ENCODE measurements around the gene LY6G6D. TPM values are rescaled to one million over a fixed set of nuclear protein-coding genes. Genes with fewer than 3 reads are reported as not detected.

The LY6G6D gene
- total RNA-seq, 4 donors from 2014 or later = not detected

DNA sequence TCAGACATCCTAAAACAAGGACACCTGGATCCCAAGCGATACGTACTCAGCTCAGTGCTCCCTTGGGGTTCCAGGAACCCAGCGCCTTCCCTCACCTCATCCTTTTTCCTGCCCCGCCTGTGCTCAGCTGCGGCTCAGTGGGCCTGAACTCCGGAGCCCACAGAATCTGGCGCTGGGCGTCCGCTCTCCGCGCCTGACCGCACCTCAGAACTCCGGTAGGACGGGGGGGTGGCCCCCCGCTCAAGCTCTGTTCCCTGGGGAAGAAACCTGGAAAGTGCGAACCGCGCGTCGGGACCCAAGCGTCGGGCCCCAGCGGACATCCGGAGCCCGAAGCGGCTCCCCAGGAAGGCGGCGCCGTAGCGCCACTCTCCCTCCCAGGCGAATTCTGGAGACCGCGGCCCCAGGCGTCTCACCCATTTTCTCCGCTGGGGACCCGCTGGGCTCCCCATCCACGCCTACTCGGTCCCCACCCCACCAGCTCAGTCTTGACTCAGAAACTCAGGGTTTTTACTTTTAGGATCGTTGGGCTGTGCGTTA lies 33.9 kb upstream of the LY6G6D start:
- intact Hi-C loops (cut with DNase I) = loop anchor here (5.0 kb wide), 1 partner anchor 151 kb away; no protein-coding TSS in a partner anchor

DNA sequence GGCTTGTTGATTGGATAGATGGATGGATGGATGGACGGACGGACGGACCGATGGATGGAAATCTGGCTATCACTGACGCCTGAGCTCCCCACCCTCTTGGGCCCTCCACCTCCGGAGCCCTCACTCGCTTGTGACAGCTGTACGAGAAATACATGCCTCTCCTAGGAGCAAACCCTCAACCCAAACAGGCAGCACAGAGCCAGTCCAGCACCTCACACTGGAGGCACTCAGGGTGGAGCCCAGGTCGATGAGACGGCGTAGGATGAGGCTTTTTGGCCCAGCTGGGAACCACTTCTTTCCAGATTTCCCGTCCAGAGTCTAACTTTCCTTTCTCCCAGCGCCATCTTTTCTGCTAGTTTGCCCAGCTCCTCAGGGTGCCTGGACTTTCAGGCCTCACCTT lies 31.6 kb upstream of the LY6G6D start:
- Histone ChIP-seq H3K4me3 (replicated peaks in 1 of 3) (no peak overlapping the region), H3K36me3 (peaks cover 21 to 23% of the 10 kb centered on the region in 2 donors), H3K27ac (no peak overlapping the region), H3K9me3 (no peaks in the 10 kb centered on the region), H3K27me3 (no peaks in the 10 kb centered on the region), H3K4me1 (peaks cover 10 to 18% of the 10 kb centered on the region in 2 donors)
- TF ChIP-seq POLR2A (IDR thresholded peaks at IDR 0.05) = no peak
- TF ChIP-seq, protein P1, sequence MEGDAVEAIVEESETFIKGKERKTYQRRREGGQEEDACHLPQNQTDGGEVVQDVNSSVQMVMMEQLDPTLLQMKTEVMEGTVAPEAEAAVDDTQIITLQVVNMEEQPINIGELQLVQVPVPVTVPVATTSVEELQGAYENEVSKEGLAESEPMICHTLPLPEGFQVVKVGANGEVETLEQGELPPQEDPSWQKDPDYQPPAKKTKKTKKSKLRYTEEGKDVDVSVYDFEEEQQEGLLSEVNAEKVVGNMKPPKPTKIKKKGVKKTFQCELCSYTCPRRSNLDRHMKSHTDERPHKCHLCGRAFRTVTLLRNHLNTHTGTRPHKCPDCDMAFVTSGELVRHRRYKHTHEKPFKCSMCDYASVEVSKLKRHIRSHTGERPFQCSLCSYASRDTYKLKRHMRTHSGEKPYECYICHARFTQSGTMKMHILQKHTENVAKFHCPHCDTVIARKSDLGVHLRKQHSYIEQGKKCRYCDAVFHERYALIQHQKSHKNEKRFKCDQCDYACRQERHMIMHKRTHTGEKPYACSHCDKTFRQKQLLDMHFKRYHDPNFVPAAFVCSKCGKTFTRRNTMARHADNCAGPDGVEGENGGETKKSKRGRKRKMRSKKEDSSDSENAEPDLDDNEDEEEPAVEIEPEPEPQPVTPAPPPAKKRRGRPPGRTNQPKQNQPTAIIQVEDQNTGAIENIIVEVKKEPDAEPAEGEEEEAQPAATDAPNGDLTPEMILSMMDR (IDR thresholded peaks at IDR 0.05) = no peak
- intact Hi-C loops (cut with DNase I) = loop anchor here (5.0 kb wide), 1 partner anchor 149 kb away; no protein-coding TSS in a partner anchor
- WGBS, 2 donors = 68 to 74% methylated on average over 13 of the region's 13 CpGs
- DNase-seq = peak in 1 of 2 donors; percentile 16

More for the DNA sequence above, 33.9 kb upstream of the LY6G6D start:
- H3K27ac ChIP-seq = peak overlapping the region; percentile 79 to 84 (median 80)
- DNase-seq = peak; percentile 91 to 92
- peaks cover 0 to under 1% of the 10 kb centered on the region in 2 donors for H3K36me3 ChIP-seq
- TF ChIP-seq, protein P1 (IDR thresholded peaks at IDR 0.05) = no peak
- peak in 1 of 2 donors; percentile 42 for TF ChIP-seq POLR2A (IDR thresholded peaks at IDR 0.05)
- H3K4me1 ChIP-seq = peaks cover 10 to 18% of the 10 kb centered on the region in 2 donors
- WGBS, 2 donors = 0% methylated on average over 11 to 27 of the region's 40 CpGs
- no peaks in the 10 kb centered on the region for H3K27me3 ChIP-seq
- H3K4me3 ChIP-seq (replicated peaks in 1 of 3) = peak overlapping the region in 2 of 3 donors; percentile 24 to 27
- no peaks in the 10 kb centered on the region for H3K9me3 ChIP-seq

DNA sequence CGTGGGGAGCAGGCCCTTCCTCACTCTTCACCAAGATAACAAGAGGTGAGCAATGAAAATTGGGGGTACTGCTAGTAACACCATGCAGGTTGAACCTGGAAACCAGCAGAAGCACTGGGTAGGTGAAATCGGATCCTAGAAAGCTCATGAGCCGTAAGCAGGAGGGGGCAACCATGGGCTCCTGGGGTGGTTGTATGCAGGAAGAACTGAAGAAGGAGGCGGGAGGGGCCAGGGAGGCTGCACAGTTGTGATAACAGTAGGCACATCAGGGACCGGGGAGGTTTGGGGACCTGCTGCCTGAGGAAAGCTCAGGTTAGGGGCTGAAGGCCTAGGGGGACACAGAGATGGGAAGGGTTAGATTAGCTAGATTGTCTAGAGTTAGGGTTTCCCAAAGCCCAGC lies 28.7 kb upstream of the LY6G6D start:
- Histone ChIP-seq H3K36me3 (peaks cover 41 to 48% of the 10 kb centered on the region in 2 donors), H3K4me3 (replicated peaks in 1 of 3) (no peak overlapping the region), H3K4me1 (peaks cover 7 to 11% of the 10 kb centered on the region in 2 donors), H3K27me3 (no peaks in the 10 kb centered on the region), H3K27ac (no peak overlapping the region), H3K9me3 (no peaks in the 10 kb centered on the region)
- intact Hi-C loops (cut with DNase I) = loop anchor here (5.0 kb wide), 1 partner anchor 46 kb away; no protein-coding TSS in a partner anchor
- DNase-seq = no peak
- TF ChIP-seq POLR2A (IDR thresholded peaks at IDR 0.05) = no peak
- TF ChIP-seq, protein P1 (IDR thresholded peaks at IDR 0.05) = no peak
- 82 to 92% methylated on average over 5 of the region's 5 CpGs for WGBS, 2 donors

DNA sequence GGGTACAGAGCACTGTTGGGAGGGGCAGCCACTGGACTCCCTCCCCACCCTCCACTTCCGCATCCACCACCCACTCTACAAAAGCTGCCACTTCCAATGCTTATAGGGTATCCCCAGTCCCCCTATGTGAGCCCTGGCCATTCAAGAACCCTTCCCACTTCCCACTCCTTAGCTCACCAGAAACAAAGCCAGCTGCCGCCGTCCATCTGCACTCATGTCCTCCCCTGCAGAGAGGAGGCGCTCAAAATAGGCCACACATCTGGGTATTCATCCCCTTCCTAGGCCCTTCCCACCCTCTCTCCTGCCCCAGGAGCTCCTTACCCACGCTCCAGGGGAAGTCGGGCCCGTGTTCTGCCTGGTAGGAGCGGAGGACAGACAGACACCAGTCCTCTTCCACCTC lies 27.8 kb upstream of the LY6G6D start:
- peaks cover 45 to 55% of the 10 kb centered on the region in 2 donors for H3K36me3 ChIP-seq
- H3K27ac ChIP-seq = no peak overlapping the region
- intact Hi-C loops (cut with DNase I) = loop anchor here (5.0 kb wide), 1 partner anchor 45 kb away; no protein-coding TSS in a partner anchor
- DNase-seq = no peak
- H3K4me1 ChIP-seq = peaks cover 3 to 7% of the 10 kb centered on the region in 2 donors
- WGBS, 2 donors = 85 to 86% methylated on average over 8 of the region's 8 CpGs
- H3K9me3 ChIP-seq = no peaks in the 10 kb centered on the region
- H3K27me3 ChIP-seq = no peaks in the 10 kb centered on the region
- H3K4me3 ChIP-seq (replicated peaks in 1 of 3) = no peak overlapping the region
- no peak for TF ChIP-seq POLR2A (IDR thresholded peaks at IDR 0.05)
- TF ChIP-seq, protein P1 (IDR thresholded peaks at IDR 0.05) = no peak
